HEK293 (cell line): Measurements from ENCODE around the gene RGS8.

Source experiments
- CTCF ChIA-PET: fragments of 350-600 bp; formaldehyde crosslinking; extraction: SDS; loops from one replicate; lab custom pipeline; 2021; ENCODE audit warnings: antibody characterized with exemption; lab: Yijun Ruan, JAX
- POLR2A ChIA-PET: fragments of 300-600 bp; formaldehyde crosslinking; extraction: SDS; loops from one replicate; lab custom pipeline; 2020; ENCODE audit warnings: antibody characterized with exemption, inconsistent platforms; lab: Yijun Ruan, JAX
- H3K27ac ChIP-seq: fragments of 200-500 bp; sonication (Bioruptor generic); 2 replicates; pipeline ENCODE4 v1.5.1; 2014; ENCODE audit warnings: low read depth, low read length, control low read depth, inconsistent platforms; ENCODE audit errors: extremely low read depth
- H3K36me3 ChIP-seq, 2 experiments: fragments of 200-500 bp in 1 of 2; sonication (Bioruptor generic) in 1 of 2; 1 replicate in 1 of 2; 2 replicates in 1 of 2; pipeline ENCODE4 v1.5.1; 2014 to 2017; ENCODE audit warnings: inconsistent platforms in 2 of 2, low read length in 2 of 2; ENCODE audit not compliant: control insufficient read depth in 2 of 2, insufficient read depth in 1 of 2
- H3K4me1 ChIP-seq: fragments of 200-500 bp; sonication (Bioruptor generic); 2 replicates; pipeline ENCODE4 v1.5.1; 2014; ENCODE audit warnings: mild to moderate bottlenecking, low read length, inconsistent platforms; ENCODE audit not compliant: control insufficient read depth, insufficient read depth
- H3K4me3 ChIP-seq: 2 replicates; pipeline ENCODE4 v1.5.1; 2011; ENCODE audit warnings: low read depth, mild to moderate bottlenecking, control low read depth, low read length, moderate library complexity
- H3K9me3 ChIP-seq: fragments of 200-500 bp; sonication (Bioruptor generic); 2 replicates; pipeline ENCODE4 v1.5.1; 2014; ENCODE audit warnings: low read depth, low read length, inconsistent platforms; ENCODE audit not compliant: control insufficient read depth, insufficient read depth
- AEBP2 ChIP-seq: fragments of 450-650 bp; formaldehyde crosslinking; IDR thresholded peaks from 2 replicates; pipeline ENCODE4 v1.5.1; 2016; ENCODE audit warnings: missing biosample characterization, missing genetic modification characterization, borderline replicate concordance
- CTCF ChIP-seq: fragments of 450-650 bp; formaldehyde crosslinking; IDR thresholded peaks from 2 replicates; pipeline ENCODE4 v1.5.1; 2016; ENCODE audit warnings: missing biosample characterization, missing genetic modification characterization
- EGR2 ChIP-seq: fragments of 450-650 bp; formaldehyde crosslinking; IDR thresholded peaks from 2 replicates; pipeline ENCODE4 v1.5.1; 2016; ENCODE audit warnings: low read depth, missing biosample characterization, missing genetic modification characterization
- SCRT1 ChIP-seq: fragments of 450-650 bp; formaldehyde crosslinking; IDR thresholded peaks from 2 replicates; pipeline ENCODE4 v1.5.1; 2016; ENCODE audit warnings: missing biosample characterization, missing genetic modification characterization, borderline replicate concordance
- ZBTB10 ChIP-seq: fragments of 450-650 bp; formaldehyde crosslinking; IDR thresholded peaks from 2 replicates; pipeline ENCODE4 v1.5.1; 2016; ENCODE audit warnings: missing biosample characterization, missing genetic modification characterization
- ZBTB7A ChIP-seq: fragments of 450-650 bp; formaldehyde crosslinking; IDR thresholded peaks from 2 replicates; pipeline ENCODE4 v1.5.1; 2016; ENCODE audit warnings: low read depth, missing biosample characterization, missing genetic modification characterization
- ZNF169 ChIP-seq: fragments of 450-650 bp; formaldehyde crosslinking; IDR thresholded peaks from 2 replicates; pipeline ENCODE4 v1.5.1; 2016; ENCODE audit warnings: missing biosample characterization, missing genetic modification characterization
- ZNF174 ChIP-seq: fragments of 450-650 bp; formaldehyde crosslinking; IDR thresholded peaks from 2 replicates; pipeline ENCODE4 v1.5.0; 2017; ENCODE audit warnings: missing biosample characterization, mild to moderate bottlenecking, missing genetic modification characterization
- ZNF18 ChIP-seq: fragments of 450-650 bp; formaldehyde crosslinking; IDR thresholded peaks from 2 replicates; pipeline ENCODE4 v1.5.1; 2016; ENCODE audit warnings: missing biosample characterization, missing genetic modification characterization
- ZNF202 ChIP-seq: fragments of 450-650 bp; formaldehyde crosslinking; IDR thresholded peaks from 2 replicates; pipeline ENCODE4 v1.5.1; 2016; ENCODE audit warnings: missing biosample characterization, missing genetic modification characterization, borderline replicate concordance
- ZNF211 ChIP-seq: fragments of 450-650 bp; formaldehyde crosslinking; IDR thresholded peaks from 2 replicates; pipeline ENCODE4 v1.5.1; 2016; ENCODE audit warnings: low read depth, missing biosample characterization, missing genetic modification characterization
- ZNF24 ChIP-seq: fragments of 450-650 bp; formaldehyde crosslinking; IDR thresholded peaks from 2 replicates; pipeline ENCODE4 v1.5.1; 2016; ENCODE audit warnings: missing biosample characterization, missing genetic modification characterization
- ZNF248 ChIP-seq: fragments of 450-650 bp; formaldehyde crosslinking; IDR thresholded peaks from 2 replicates; pipeline ENCODE4 v1.5.1; 2017; ENCODE audit warnings: missing biosample characterization, missing genetic modification characterization
- ZNF280C ChIP-seq: fragments of 450-650 bp; formaldehyde crosslinking; IDR thresholded peaks from 2 replicates; pipeline ENCODE4 v1.5.1; 2016; ENCODE audit warnings: missing biosample characterization, missing genetic modification characterization
- ZNF362 ChIP-seq: fragments of 450-650 bp; formaldehyde crosslinking; IDR thresholded peaks from 2 replicates; pipeline ENCODE4 v1.5.1; 2016; ENCODE audit warnings: missing biosample characterization, missing genetic modification characterization
- ZNF529 ChIP-seq: fragments of 450-650 bp; formaldehyde crosslinking; IDR thresholded peaks from 2 replicates; pipeline ENCODE4 v1.5.1; 2017; ENCODE audit warnings: missing genetic modification characterization, missing biosample characterization; ENCODE audit not compliant: insufficient replicate concordance
- ZNF555 ChIP-seq: fragments of 450-650 bp; formaldehyde crosslinking; conservative IDR thresholded peaks from 2 replicates; pipeline ENCODE4 v1.5.1; 2017; ENCODE audit warnings: missing biosample characterization, mild to moderate bottlenecking, missing genetic modification characterization, inconsistent platforms
- ZNF777 ChIP-seq: fragments of 450-650 bp; formaldehyde crosslinking; IDR thresholded peaks from 2 replicates; pipeline ENCODE4 v1.5.1; 2017; ENCODE audit warnings: missing biosample characterization, missing genetic modification characterization, borderline replicate concordance
- ZSCAN30 ChIP-seq: fragments of 450-650 bp; IDR thresholded peaks from 2 replicates; pipeline ENCODE4 v1.5.1; 2018; ENCODE audit warnings: missing biosample characterization, mild to moderate bottlenecking, missing genetic modification characterization, moderate library complexity

The RGS8 gene

GRCh38 chr1:182649041-182649440, 35.3 kb downstream of the RGS8 start:
- POLR2A ChIA-PET: no interaction called here

GRCh38 chr1:182646739-182647138, 37.6 kb downstream of the RGS8 start:
- Histone ChIP-seq H3K27ac (no peak overlapping the region), H3K36me3 (no peaks in the 10 kb centered on the region)
- CTCF ChIA-PET: no interaction called here
- TF ChIP-seq ZNF248 (tag by site-specific recombination): no peak
- no peak for TF ChIP-seq EGR2 (tag by site-specific recombination)
- TF ChIP-seq ZNF529 (tag by site-specific recombination): no peak
- no peak for TF ChIP-seq ZNF555 (tag by site-specific recombination)
- TF ChIP-seq AEBP2 (tag by site-specific recombination): no peak
- TF ChIP-seq ZNF18 (tag by site-specific recombination): no peak
- TF ChIP-seq ZNF362 (tag by site-specific recombination): no peak
- TF ChIP-seq ZNF202: no peak
- TF ChIP-seq ZNF169 (tag by site-specific recombination): no peak
- TF ChIP-seq ZNF24 (tag by site-specific recombination): no peak
- TF ChIP-seq ZNF280C (tag by site-specific recombination): no peak
- TF ChIP-seq, all 188 proteins: peak for 0
- H3K4me3 ChIP-seq: no peak overlapping the region
- no peaks in the 10 kb centered on the region for H3K4me1 ChIP-seq
- POLR2A ChIA-PET: no interaction called here
- H3K9me3 ChIP-seq: no peaks in the 10 kb centered on the region

More at GRCh38 chr1:182649041-182649440, 35.3 kb downstream of the RGS8 start:
- no peak overlapping the region for H3K27ac ChIP-seq
- no peak overlapping the region for H3K4me3 ChIP-seq
- H3K9me3 ChIP-seq: no peaks in the 10 kb centered on the region
- no peak for TF ChIP-seq ZNF248 (tag by site-specific recombination)
- TF ChIP-seq SCRT1 (tag by site-specific recombination): no peak
- no peak for TF ChIP-seq ZNF777
- no peak for TF ChIP-seq ZSCAN30 (tag by site-specific recombination)
- no peak for TF ChIP-seq ZBTB7A
- TF ChIP-seq ZBTB10 (tag by site-specific recombination): no peak
- no peak for TF ChIP-seq ZNF211 (tag by site-specific recombination)
- TF ChIP-seq ZNF174: no peak
- no peak for TF ChIP-seq CTCF (tag by site-specific recombination)
- TF ChIP-seq, all 188 proteins: peak for 0
- no peaks in the 10 kb centered on the region for H3K36me3 ChIP-seq
- CTCF ChIA-PET: interaction anchor here (0.7 kb wide), 2 partner anchors 105 to 712 kb away, joined by 3 read pairs; no protein-coding TSS in a partner anchor
- no peaks in the 10 kb centered on the region for H3K4me1 ChIP-seq
